HG03097 (cell line): Measurements from ENCODE around the gene RPL23.
A peak's percentile ranks its signal among the peaks of the same experiment; 100 is the strongest.

ENCODE experiments used
- ATAC-seq: cut with Tn5 transposase; IDR thresholded peaks from one replicate; pipeline ENCODE4 v1.9.1; 2021; ENCODE audit not compliant: unreplicated experiment, low FRiP score

RPL23 gene

GRCh38 chr17:38800237-38800760 lies 53.2 kb downstream of the RPL23 start:
- no peak for ATAC-seq

GRCh38 chr17:38799501-38800236 lies 53.9 kb downstream of the RPL23 start, which contains the start of gene PIP4K2B:
Gene PIP4K2B (minus strand): TSS chr17:38799556. CDS start chr17:38799424, 132 bp downstream.
- ATAC-seq, result peak; percentile 73

- peak; percentile 22 for ATAC-seq
Observed at GRCh38 chr17:38798614-38799500, 54.7 kb downstream of the RPL23 start.
